Epithelial cell of proximal tubule (primary cell): ENCODE results near the gene EFNA3. TPM values are rescaled to one million over a fixed set of nuclear protein-coding genes. Genes with fewer than 3 reads are reported as not detected.
"Not testable (repeated sequence)": the region's sequence is repeated elsewhere in the genome, so short reads cannot be mapped to it uniquely, and the experiment has no call there.

Experiments
- DNase-seq: peaks from one replicate; pipeline ENCODE4 v3.0.0-alpha.2; 2011; ENCODE audit warnings: low read depth
- H3K4me3 ChIP-seq: 2 replicates; pipeline ENCODE4 v1.5.1; 2011; ENCODE audit warnings: low read depth, mild to moderate bottlenecking, low read length
- CTCF ChIP-seq: conservative IDR thresholded peaks from 2 replicates; pipeline ENCODE4 v1.5.1; 2012; ENCODE audit warnings: low read depth, mild to moderate bottlenecking, low read length
- total RNA-seq: library from RNA; depleted of rRNA; stranded (reverse); fragments of >200 nt; gene quantifications from 2 replicates; pipeline ENCODE4 v1.2.3, GENCODE V29; 2015

The EFNA3 gene
- total RNA-seq, 1 donor from 2014 or later = 2.8 TPM

GRCh38 chr1:155110826-155111225, 32.2 kb downstream of the EFNA3 start:
- no peak for DNase-seq
- no peak for TF ChIP-seq CTCF
- H3K4me3 ChIP-seq = no peak overlapping the region

- no peak for DNase-seq
- no peak for TF ChIP-seq CTCF
- H3K4me3 ChIP-seq = no peak overlapping the region
These were observed 34.9 kb downstream of the EFNA3 start for GRCh38 chr1:155113450-155113980.

- DNase-seq = no peak
- H3K4me3 ChIP-seq = no peak overlapping the region
- no peak for TF ChIP-seq CTCF
These were observed 37.6 kb downstream of the EFNA3 start for GRCh38 chr1:155116113-155116764.

- H3K4me3 ChIP-seq = no peak overlapping the region
- TF ChIP-seq CTCF = no peak
- DNase-seq = no peak
These were observed 39.0 kb downstream of the EFNA3 start for GRCh38 chr1:155117610-155118009.

- not testable (repeated sequence) for H3K4me3 ChIP-seq, DNase-seq
These were observed 39.5 kb downstream of the EFNA3 start for GRCh38 chr1:155118090-155118489.

GRCh38 chr1:155120253-155120652, 41.6 kb downstream of the EFNA3 start:
- no peak overlapping the region for H3K4me3 ChIP-seq
- no peak for TF ChIP-seq CTCF
- no peak for DNase-seq

GRCh38 chr1:155121249-155121648, 42.6 kb downstream of the EFNA3 start:
- DNase-seq = no peak
- no peak overlapping the region for H3K4me3 ChIP-seq
- no peak for TF ChIP-seq CTCF
